Left forelimb (tissue), 1 donor: ENCODE results near the gene TSGA10IP.

Source experiments
- DNase-seq: peaks from one replicate; pipeline ENCODE4 v3.0.0-alpha.2; 2018; ENCODE audit warnings: low spot score

TSGA10IP gene

GRCh38 chr11:66008095-66008467 lies 62.8 kb downstream of the TSGA10IP start:
- no peak for DNase-seq

DNA sequence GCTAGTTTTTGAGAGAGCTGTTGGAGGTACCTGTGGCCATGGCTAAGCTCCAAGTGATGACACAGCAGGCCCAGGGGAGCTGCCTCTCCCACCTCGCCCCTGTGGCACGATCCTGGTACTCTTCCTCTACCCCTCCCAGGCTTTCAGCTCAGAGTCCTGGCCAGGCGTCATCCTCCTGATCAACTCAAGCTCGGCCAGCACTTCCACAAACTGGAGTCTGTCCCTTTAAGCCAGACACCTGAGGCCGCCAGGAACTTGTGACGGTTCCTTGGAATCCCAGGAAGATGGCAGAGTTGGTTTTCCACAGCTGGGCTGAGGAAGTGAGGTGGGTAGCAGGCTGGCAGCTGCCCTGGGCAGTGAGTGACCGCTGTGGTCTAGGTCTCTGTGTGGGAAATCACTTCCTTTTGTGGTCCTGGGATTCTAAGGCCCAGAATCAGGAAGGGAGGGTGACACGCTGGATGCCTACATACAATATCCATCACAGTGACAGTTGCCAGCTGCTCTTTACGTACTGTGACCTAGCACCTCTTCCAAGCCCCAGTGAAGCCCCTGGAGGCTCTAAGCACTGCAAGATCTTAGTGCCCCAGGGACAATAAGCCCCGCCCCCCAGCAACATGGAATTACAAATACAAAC lies 63.3 kb downstream of the TSGA10IP start:
- DNase-seq, result no peak
